Placental epithelial cell (primary cell): ENCODE measurements around the gene SAMD3. TPM values are rescaled to one million over a fixed set of nuclear protein-coding genes. Genes with fewer than 3 reads are reported as not detected.

Experiments used
- total RNA-seq: library from RNA; depleted of rRNA; stranded (reverse); fragments of >200 nt; gene quantifications from 2 replicates; pipeline ENCODE4 v1.2.3, GENCODE V29; 2012

Gene SAMD3
- under 0.01 TPM in 1 of 2 replicates, not detected in the other for total RNA-seq

GRCh38 chr6:130222775-130223174, at the start of gene SAMD3:
Gene SAMD3, minus strand, starts transcription at chr6:130222951. Its CDS starts 7,678 bp downstream, at chr6:130215273.

Other genes with a start within 250 kb of the SAMD3 start
- 8.4 and 17.3 TPM in 2 replicates for gene L3MBTL3, start 204.4 kb downstream of the SAMD3 start, total RNA-seq
- gene TMEM200A, start 143.1 kb upstream of the SAMD3 start, total RNA-seq: under 0.01 and 0.33 TPM in 2 replicates